ENCODE data around the gene PPIP5K1.
"Not testable (repeated sequence)": the region's sequence is repeated elsewhere in the genome, so short reads cannot be mapped to it uniquely, and the experiment has no call there.

The PPIP5K1 gene

DNA sequence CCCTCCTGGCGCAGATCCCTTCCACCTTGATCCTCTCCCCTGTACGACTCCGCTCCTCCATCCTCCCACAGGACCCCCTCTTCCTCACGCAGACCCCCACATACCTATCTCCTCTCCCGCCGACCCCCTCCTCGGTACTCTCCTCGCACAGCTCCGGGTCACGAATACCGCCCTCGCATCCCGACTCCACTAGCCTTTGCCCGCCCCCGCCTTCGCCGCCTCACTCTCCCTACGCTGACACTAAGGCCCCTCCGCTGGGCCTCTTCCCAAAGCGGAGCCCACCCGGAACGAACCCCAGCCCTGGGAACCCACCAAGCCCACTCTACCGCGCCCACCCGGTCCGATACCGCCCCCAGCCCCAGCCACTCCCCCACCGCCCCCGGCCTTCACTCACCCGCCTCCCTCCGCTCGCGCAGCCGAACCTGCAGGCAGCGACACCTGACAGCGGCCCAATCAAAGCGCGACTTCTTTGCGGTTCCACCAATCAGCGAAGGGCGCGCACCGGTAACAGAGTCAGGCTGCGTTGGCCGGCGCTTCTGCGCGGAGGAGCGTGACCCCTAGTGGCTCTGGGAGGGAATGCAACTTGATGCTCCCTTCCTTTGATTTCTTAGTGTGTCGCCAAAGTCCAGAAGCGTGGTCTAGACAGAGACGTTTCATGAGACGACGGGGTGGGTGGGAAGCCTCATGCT lies at the start of gene PPIP5K1:
TSS of gene PPIP5K1 (minus strand) at position 431 of the 689 bp plus-strand sequence. CDS start 5,704 bp downstream, outside the sequence.
- DNase-seq (ENCODE audit: low read depth) = not testable (repeated sequence)

DNA sequence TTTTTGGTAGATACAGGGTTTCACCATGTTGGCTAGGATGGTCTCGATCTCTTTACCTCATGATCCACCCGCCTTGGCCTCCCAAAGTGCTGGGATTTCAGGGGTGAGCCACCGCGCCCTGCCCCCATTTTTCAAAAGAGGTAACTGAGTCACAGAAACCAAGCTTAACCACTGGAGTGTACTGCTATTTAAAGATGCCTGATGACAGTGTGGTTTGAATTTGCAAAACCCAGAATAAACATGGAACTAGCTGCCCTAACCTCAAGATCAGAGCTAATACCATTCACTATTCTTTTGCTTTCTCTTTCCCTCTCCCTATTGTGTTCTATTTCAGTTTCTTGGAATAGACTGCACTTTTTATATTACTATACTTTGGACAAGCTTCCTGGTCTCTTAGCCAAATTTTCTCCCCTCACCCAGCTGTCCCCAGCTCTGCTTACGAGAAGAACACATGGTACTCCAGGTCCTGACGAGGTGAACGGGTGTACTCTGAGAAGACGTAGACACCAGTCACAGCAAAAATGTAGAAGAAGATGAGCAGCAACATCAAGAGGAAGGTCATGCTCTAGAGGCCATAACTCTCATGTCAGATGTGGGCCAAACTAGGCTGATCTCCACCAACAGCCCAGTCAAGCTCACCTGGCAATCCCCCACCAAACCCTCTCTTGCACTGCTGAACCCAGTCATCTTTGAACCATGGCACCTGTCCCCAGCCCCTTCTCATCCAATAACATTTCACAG lies 48.6 kb upstream of the PPIP5K1 start:
- DNase-seq (ENCODE audit: low read depth) = not testable (repeated sequence)

DNA sequence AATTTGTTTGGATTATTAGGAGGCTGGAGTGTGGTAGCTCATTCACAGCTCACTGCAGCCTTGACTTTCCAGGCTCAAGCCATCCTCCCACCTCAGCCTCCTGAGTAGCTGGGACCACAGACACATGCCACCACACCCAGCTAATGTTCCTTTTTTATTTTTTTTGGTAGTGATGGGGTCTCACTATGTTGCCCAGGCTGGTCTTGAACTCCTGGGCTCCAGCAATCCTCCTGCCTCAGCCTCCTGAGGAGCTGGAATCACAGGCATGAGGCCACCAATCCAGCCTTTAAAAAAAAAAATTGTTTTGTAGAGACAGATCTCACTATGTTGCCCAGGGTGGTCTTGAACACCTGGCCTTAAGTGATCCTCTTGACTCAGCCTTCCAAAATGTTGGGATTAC lies 36.9 kb upstream of the PPIP5K1 start:
- not testable (repeated sequence) for DNase-seq (ENCODE audit: low read depth)

DNA sequence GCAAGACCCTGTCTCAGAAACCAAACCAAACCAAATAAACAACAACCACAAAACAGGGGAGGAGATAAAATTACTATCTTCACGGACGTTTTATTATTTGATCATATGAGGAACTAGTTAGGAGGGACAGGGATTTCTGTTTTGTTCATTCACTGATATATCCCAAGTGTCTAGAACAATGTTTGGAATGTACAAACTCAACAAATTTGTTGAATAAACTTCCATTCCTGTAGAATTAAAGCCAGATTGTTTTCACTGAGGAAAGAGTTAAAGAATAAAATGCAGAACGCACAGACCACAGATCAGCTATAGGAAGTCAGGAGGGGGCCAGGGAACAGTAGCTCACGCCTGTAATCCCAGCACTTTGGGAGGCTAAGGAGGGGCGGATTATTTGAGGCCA lies 35.1 kb upstream of the PPIP5K1 start:
- no peak for DNase-seq (ENCODE audit: low read depth)

DNA sequence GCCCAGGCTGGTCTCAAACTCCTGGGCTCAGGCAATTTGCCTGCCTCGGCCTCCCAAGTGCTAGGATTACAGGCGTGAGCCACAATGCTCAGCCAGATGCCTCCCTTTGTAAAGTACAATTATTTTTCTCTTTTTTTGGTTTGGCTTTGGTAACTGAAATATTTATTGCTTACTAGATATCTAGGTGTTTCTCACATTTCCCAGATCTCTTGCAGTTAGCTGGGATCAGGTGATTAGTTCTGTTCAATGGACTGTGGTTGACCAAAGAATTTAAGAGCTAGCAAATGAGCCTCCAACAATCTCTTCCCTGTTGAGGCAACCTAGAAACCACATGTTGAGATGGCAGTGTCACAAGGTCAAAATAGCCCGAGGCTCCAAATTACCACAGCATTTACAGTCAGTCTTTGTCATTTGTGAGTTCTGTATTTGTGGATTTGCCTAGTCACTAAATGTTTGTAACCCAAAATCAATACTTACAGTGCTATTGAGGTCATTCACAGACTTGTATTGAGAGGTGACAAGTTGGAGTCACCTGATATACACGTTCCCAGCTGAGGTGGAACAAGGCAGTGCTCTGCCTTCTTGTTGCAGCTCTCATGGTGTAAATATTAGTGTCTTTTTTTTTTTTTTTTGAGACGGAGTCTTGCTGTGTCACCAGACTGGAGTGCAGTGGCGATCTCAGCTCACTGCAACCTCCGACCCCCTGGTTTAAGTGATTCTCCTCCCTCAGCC lies 32.2 kb upstream of the PPIP5K1 start:
- DNase-seq (ENCODE audit: low read depth) = not testable (repeated sequence)

DNA sequence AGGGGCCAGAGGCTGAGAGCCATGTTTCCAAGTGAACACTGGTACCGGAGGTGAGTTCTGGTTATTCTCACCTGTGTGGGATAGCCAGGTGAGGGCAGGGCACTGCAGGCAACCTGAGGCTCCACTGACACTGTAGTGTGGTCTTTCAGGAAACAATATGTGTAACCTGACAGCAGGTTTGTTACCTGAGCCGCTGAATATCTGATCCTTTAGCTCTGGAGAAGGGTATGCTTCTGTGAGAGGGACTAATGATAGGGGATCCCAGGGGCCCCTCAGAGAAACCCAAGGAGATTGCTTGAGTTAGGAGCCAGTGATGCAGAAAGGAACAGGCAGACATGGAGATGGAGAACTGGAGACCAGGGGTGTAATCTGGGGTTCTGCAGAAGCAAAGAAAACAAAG lies 28.7 kb upstream of the PPIP5K1 start, which contains the start of gene STRC:
TSS of gene STRC (minus strand) at position 101 of the 400 bp plus-strand sequence. CDS start at position 23, 78 bp downstream.
- DNase-seq (ENCODE audit: low read depth) = not testable (repeated sequence)

DNA sequence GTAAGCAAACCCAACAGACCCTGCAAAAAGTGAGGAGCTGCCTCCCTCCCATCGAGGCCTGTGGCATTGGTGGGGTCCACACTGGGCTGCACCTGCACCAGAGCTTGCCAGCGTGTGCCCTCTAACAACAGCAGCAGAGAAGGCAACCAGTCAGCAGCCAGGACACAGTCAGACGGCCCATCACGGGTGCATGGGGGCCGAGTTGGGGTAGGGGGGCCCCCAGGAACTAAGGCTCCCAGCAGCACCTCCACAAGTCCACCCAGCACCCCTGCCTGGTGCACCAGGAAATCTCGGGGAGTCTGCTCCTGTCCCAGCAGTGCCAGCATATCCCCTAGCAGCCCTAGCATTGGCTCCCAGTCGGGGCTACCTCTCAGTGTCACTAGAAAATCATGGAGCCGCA lies 27.7 kb upstream of the PPIP5K1 start:
- not testable (repeated sequence) for DNase-seq (ENCODE audit: low read depth)

DNA sequence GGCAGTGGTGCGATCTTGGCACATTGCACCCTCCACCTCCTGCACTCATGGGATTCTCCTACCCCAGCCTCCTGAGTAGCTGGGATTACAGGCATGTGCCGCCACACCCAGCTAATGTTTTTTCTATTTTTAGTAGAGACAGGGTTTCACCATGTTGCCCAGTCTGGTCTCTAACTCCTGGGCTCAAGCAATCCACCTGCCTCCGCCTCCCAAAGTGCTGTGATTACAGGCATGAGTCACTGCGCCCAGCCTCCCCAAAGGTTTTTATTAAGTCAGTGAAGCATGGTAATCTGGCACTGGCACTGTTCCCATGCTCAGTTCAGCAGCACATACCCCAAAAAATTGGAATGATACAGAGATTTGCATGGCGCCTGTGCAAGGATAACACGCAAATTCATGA lies 12.2 kb upstream of the PPIP5K1 start:
- DNase-seq (ENCODE audit: low read depth) = peak; percentile 20

DNA sequence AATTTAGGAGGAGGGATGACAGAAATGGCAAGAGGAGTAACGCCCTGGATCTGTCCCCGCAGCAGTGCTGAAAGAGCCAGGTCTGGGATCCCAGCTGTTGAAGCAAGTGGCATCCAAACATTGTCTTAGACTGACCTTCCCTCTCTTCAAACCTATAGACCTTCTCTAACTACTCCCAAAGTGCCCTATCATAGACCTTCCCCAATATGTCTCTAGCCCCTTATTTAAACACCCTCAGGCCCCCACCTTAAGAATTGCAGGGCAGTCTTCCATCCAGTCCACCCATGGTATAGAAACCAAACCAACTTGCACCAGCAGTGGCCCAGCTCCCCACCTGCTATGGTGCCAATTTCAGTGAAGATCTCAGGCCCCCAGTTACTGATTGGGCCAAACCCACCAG lies 10.2 kb upstream of the PPIP5K1 start:
- DNase-seq (ENCODE audit: low read depth) = not testable (repeated sequence)

DNA sequence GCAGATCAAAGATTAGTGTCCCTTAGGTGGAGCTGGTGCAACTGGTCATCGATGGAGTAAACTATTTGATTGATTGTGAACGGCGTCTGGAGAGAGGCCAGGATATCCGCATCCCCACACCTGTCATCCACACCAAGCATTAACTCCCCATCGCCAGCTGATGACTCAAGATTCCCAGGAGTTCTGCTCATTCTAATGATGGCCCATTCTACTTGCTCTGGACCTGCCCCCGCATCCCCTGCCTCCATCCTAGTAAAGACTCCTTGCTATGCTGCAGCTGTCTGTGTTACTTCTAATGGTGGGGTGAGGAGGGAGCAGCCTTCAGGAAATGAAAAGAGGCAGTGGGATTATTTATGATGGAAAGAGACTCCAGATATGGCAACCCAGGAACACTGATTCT lies 9.1 kb upstream of the PPIP5K1 start:
- DNase-seq (ENCODE audit: low read depth) = not testable (repeated sequence)

DNA sequence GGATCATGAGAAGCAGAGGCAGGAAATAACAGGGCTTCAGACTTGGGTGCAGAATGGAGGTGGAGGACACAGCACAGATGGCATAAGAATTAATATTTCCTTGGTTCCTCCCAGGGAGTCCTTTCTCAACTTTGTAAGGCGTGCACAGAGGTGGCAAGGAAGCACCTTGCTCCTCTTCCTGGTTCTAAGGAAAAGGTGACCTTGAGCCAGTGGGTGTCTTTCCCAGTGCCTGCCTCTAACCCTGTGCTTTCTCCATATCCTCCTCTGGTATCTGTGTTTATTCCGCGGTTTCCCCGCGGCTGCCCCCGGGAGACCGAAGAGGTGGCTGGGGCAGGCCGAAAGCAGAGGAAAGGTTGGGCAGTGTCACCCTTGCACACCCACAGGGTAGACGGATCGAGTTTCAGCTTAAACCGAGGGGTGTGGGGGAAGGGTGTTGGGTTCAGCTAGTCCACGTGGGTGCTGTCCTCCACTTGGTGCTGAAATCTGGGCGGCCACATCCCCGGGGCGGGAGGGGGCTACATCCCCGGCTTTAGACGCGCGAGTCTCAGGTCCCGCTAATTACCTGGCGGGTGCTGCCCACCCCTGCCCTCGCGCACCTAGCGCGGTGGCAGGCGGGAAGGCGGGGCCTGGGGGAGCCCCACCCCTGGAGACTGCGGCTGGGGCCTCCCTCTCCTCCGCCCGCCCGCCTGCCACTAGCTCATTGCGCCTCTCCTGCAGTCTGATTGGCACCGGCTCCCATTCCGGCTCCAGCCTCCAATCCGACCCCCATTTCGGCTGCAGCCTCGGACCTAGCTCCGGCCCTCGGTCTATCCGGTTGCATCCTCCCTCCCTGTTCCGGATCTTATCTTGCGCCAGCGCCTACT lies 3.6 kb upstream of the PPIP5K1 start, which contains the start of gene CKMT1B:
TSS of gene CKMT1B (plus strand) at position 700 of the 863 bp plus-strand sequence. CDS start 192 bp downstream, outside the sequence.
- not testable (repeated sequence) for DNase-seq (ENCODE audit: low read depth)

DNA sequence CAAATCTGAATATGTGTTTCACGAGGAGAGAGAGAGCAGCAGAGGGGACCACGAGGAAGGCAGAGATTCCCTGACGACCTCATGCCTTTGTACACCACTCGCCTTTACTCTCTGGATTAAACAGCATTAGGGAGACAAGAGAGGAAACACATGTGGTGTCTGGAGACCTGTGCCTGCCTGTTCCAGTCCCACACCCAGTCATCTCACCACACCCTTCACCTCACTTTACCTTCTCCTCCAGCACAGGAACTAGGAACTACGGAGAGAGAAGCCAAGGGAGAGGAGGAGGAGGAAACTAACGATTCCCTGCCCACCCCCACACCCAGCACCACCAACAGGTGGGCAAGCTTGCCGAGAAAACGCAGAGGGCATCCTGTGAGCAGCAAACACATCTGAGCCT lies 2.8 kb upstream of the PPIP5K1 start:
- not testable (repeated sequence) for DNase-seq (ENCODE audit: low read depth)

DNA sequence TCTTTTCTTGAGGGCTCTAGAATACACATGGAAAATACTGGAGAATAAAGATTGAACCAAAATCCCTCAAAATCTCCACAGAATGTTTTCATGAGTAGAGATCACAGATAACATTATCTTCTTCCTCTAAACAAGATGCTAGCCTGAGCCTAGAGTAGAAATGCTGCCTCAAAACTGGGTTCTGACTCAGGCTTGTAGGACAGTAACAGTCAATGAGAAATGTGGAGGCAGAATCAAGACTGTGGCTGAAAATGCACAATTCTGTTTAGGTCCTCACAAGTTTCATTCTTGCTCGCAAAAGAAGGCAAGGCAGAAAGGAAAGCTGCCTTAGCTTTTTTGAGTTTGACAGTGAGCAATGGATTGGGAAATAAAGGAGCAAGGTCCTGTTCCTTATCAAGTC lies 15.4 kb downstream of the PPIP5K1 start:
- DNase-seq (ENCODE audit: low read depth) = not testable (repeated sequence)

DNA sequence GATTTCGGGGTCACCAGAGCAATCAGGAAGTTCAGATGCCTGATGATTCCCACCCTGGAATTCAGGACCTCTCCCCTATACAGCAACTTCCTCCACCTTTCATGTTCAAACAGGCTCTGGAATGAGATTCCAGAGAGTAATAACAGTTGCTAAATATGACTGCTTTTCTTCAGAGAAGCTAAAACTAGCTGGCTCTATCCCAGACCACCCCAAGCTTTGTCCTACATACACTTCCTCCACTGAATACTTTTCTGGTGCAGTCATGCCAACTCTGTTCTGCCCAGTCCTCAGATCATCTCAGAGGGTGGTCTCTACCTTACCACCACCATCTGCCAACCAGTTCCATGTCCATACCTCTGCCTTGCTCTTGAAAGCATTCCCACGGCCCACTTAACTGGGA lies 23.4 kb downstream of the PPIP5K1 start:
- not testable (repeated sequence) for DNase-seq (ENCODE audit: low read depth)

DNA sequence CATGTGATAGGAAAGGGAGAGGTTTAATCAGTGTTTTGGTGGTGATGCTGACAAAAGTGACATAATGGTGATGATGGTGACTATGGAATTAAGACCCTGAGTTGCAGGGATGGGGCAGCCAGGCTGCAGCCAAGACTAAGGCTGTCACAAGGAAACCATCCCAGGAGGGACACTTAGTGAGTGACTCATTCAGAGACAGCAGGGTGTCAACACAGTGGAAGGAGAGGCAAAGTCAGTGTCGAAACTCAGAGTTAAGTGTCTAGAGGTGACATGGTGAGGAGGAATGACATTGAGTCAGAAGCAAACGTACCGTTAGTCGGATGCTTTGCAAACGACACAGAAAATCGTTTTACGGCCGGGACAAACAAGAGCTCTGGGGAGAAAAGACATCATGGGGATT lies 26.2 kb downstream of the PPIP5K1 start:
- DNase-seq (ENCODE audit: low read depth) = not testable (repeated sequence)

DNA sequence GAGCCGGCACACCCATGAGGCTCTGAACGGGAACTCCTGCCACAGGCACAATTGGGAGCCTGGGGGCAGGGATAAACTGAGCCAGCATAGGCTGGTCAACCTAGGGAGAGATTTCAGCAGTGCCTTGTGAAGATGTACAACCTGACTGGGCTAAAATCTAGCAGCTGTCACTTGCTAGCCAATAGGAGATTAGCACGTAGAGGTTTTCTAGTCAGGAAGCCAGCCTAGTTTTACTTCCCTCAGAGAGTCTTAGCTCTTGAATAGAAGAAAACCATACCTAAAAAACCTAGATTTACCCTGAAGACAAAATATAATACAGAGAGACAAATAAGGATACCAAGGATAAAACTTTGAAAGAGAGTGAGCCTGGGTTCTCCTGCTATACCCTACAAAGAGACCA lies 27.3 kb downstream of the PPIP5K1 start:
- not testable (repeated sequence) for DNase-seq (ENCODE audit: low read depth)

DNA sequence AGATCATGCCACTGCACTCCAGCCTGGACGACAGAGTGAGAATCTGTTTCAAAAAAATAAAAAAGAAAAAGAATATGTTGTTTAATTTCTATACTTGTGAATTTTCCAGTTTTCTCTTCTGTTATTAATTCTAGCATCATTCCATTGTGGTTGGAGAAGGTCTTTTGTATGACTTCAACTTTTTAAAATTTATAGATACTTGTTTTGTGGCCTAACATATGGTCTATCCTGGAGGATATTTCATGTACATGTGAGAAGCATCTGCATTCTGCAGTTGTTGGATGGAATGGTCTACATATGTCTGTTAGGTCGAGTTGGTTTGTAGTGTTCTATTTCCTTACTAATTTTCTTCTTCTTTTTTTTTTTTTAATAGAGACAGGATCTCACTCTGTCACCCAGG lies 37.0 kb downstream of the PPIP5K1 start:
- no peak for DNase-seq (ENCODE audit: low read depth)

DNA sequence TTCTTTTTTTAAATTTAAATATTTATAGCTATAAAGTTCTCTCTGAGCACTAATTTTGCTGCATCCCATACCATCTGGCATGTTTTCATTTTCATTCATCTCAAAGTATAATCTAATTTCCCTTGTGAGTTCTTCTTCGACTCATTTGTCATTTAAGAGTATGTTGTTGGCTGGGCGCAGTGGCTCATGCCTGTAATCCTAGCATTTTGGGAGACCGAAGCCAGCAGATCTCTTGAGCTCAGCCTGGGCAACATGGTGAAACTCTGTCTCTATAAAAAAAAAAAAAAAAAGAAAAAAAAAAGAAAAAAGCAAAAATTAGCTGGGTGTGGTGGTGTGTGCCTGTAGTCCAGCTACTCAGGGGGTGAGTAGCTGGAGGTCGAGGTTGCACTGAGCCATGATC lies 37.8 kb downstream of the PPIP5K1 start:
- no peak for DNase-seq (ENCODE audit: low read depth)

DNA sequence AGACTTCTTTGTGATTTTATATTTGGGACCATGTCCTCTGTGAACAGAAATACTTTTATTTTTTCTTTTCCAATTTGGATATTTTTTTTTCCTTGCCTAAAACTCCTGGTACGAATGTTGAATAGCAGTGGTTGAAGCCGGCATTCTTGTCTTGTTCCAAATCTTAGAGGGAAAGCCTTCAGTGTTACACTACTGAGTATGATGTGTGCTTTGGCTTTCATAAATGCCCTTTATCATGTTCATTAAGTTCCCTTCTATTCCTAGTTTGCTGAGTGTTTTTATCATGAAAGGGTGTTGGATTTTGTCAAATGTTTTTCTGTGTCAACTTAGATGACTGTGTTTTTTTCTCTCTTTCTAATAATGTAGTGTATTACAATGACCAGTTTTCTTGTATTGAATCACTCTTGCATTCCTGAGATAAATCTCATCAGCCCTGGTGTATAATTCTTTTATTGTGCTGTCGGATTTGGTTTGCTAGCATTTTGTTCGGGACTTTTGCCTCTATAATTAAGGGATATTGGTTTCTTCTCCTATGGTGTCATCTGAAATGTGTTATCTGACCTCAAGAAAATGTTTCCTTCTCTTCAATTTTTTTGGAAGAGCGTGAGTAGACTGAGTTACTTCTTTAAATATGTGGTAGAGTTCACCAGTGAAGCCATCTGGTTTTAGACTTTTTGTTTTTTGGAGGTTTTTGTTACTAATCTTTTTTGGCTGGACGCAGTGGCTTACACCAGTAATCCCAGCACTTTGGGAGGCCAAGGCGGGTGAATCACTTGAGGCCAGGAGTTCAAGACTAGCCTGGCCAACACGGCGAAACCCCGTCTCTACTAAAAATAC lies 39.3 kb downstream of the PPIP5K1 start:
- DNase-seq (ENCODE audit: low read depth) = no peak

DNA sequence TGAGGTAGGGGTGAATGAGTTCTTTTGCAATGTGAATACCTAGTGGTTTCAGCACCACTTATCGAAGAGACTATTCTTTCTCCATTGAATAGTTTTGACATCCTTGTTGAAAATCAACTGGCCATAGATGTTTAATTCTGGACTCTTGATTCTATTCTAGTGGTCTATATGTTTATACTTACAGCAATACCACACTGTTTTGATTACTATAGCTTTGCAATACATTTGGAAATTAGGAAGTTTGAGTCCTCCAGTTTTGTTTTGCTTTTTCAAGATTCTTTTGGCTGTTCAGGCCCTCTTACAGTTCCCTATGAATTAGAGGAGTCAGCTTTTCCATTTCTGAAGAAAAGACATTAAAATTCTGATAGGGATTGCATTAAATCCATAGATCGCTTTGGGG lies 42.5 kb downstream of the PPIP5K1 start:
- DNase-seq (ENCODE audit: low read depth) = no peak

DNA sequence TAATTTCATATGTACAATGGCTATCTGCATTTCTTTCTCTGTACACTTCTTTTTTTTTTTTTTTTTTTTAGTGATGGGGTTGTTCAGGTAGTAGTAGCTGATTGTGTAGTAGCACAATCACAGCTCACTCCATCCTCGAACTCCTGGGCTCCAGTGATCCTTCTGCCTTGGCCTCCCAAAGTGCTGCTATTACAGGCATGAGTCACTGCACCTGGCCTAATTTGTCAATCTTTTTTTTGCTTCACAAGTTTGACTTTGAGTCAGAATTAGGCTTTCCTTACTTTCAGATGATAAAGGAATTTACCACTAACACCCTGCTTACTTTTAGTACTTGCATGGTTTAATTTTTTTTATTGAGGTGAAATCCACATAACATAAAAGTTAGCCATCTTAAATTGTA lies 44.6 kb downstream of the PPIP5K1 start:
- no peak for DNase-seq (ENCODE audit: low read depth)

All from HS-27A (cell line).